Regular cardiac myocyte (primary cell): Measurements from ENCODE around the gene DYNLT3. TPM values are rescaled to one million over a fixed set of nuclear protein-coding genes. Genes with fewer than 3 reads are reported as not detected.

ENCODE experiments used
- total RNA-seq: library from RNA; depleted of rRNA; stranded (reverse); fragments of >200 nt; gene quantifications from 2 replicates; pipeline ENCODE4 v1.2.3, GENCODE V29; 2014

The DYNLT3 gene
- 64.0 and 98.4 TPM in 2 replicates for total RNA-seq

GRCh38 chrX:37846934-37847732, at the start of gene DYNLT3:
Gene DYNLT3 (minus strand): TSS chrX:37847571. CDS start chrX:37847510, 61 bp downstream.

Other genes starting within 250 kb of the DYNLT3 start
- gene XK, start 161.8 kb downstream of the DYNLT3 start, total RNA-seq, result under 0.01 and 0.19 TPM in 2 replicates
- gene CYBB, start 67.5 kb downstream of the DYNLT3 start, total RNA-seq, result under 0.01 TPM in 2 replicates
- gene SYTL5, start 159.0 kb upstream of the DYNLT3 start, total RNA-seq, result 0.58 and 1.4 TPM in 2 replicates